ENCODE data around the gene KCNMA1.

The KCNMA1 gene

GRCh38 chr10:77267703-77268675 lies 369.6 kb downstream of the KCNMA1 start:
- DNase-seq (ENCODE audit: low read depth): no peak

- no peak for DNase-seq (ENCODE audit: low read depth)
These were observed 371.4 kb downstream of the KCNMA1 start for GRCh38 chr10:77266242-77266641.

GRCh38 chr10:77264527-77264926 lies 373.1 kb downstream of the KCNMA1 start:
- DNase-seq (ENCODE audit: low read depth): no peak

DNA sequence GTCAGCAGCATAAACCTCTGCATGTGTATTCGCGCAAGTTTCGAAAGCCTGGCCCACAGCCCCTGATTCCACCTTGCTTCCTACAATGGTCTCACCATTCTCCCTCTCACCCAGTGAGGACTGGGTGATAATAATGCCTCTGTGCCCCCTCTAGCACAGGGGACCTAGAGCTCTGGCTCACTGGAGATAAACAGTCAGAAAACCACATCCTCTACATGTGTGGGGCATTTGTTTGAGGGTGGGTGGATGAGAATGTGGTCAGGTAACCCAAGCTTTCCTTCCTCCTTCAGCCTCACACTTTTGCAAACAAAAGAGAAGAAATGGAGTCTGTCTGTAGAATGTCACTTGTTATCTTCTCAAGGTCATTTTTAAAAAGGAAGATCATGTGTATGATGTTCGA lies 373.5 kb downstream of the KCNMA1 start:
- no peak for DNase-seq (ENCODE audit: low read depth)

- no peak for DNase-seq (ENCODE audit: low read depth)
These were observed 373.9 kb downstream of the KCNMA1 start for GRCh38 chr10:77263700-77264099.

DNA sequence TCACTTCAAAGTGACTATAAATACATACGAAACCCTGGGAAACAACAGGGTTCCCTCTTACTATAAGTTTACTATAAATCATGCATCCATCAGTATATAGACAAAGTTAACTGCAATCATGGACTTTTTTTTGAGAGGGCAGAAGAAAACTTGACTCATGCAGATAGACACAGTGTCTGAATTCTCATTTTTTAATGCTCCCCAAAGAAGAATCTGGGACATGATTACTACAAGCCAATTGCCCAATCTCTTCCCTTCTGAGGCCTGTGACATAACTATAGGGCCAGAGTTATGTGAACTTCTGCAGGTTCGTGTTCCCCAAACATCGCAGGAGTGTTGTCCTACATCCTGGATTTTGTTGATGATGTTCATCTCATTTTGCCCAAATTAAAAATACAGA lies 376.5 kb downstream of the KCNMA1 start:
- no peak for DNase-seq (ENCODE audit: low read depth)

GRCh38 chr10:77259171-77259874 lies 378.3 kb downstream of the KCNMA1 start:
- no peak for DNase-seq (ENCODE audit: low read depth)

- no peak for DNase-seq (ENCODE audit: low read depth)
These were observed 381.3 kb downstream of the KCNMA1 start for GRCh38 chr10:77256346-77256745.

DNA sequence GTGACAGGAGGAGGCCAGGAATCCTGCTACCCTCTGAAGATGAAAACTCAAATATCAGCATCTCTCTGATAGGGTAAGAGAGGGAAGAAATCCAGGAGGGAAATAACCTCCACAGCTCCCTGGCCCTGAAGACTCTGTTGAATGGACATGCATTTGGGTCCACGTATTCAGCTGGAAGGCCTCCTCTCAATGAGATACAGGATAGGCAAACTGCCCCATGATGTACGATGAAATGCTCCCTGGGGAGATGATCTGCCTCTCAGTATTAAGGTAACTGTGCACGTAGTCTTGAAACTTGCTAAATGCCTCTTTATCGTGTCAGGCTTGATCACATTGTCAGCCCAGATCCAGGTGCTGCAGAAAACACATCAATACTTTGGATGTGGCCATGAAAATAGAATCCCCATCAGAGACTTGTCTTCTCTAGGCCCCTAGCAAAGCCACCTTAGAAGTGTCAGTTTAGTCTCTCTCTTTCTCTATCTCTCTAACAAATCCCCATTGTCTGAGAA lies 384.0 kb downstream of the KCNMA1 start:
- DNase-seq (ENCODE audit: low read depth): no peak

GRCh38 chr10:77253147-77253545 lies 384.5 kb downstream of the KCNMA1 start:
- no peak for DNase-seq (ENCODE audit: low read depth)

GRCh38 chr10:77252380-77253146 lies 385.0 kb downstream of the KCNMA1 start:
- no peak for DNase-seq (ENCODE audit: low read depth)

GRCh38 chr10:77251297-77252013 lies 386.2 kb downstream of the KCNMA1 start:
- DNase-seq (ENCODE audit: low read depth): no peak

- DNase-seq (ENCODE audit: low read depth): no peak
These were observed 387.6 kb downstream of the KCNMA1 start for GRCh38 chr10:77249901-77250459.

GRCh38 chr10:77248104-77248790 lies 389.4 kb downstream of the KCNMA1 start:
- no peak for DNase-seq (ENCODE audit: low read depth)

DNA sequence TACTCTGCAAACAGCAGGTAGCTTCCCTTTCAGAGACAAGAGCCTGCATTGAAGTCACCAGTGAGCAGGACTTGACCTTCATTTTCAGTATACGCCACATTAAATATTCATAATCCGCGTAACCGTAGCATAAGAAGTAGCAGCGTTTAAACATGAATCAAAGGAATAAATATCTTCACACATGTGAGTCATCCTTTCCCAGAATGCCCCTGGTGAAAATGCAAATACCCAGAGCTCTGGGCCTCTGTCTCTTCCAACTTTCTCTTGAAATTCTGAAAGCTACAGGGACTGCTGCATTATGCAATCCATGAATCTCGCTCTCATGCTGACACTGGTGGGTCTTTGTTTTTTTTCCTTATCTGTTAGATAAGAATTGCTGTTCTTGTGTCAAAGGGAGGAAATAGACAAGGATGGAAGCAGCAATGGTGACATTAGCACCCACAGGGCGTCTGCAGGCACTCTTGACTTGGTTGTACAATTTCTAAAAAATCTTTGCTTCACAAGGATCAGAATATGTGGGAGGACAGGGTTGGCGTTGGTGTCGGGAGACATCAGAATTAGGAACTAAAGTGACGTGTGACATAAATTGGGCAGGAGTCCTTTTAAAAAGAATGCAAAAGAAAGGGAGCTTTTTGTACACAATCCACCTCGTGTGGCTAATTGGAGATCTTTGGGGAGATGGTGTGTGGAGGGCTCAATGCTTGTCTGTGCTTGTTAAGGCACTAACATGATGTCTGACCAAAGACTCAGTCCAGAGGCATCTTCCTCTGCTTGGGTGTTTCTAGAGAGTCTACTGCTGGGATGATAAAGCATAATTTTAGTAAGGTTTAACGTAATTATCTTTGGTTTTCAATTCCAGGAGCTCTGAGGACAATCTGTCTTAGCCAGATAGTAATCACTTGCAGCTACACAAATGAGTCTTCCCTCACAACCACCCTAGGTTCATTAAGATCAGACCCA lies 390.3 kb downstream of the KCNMA1 start:
- no peak for DNase-seq (ENCODE audit: low read depth)

DNA sequence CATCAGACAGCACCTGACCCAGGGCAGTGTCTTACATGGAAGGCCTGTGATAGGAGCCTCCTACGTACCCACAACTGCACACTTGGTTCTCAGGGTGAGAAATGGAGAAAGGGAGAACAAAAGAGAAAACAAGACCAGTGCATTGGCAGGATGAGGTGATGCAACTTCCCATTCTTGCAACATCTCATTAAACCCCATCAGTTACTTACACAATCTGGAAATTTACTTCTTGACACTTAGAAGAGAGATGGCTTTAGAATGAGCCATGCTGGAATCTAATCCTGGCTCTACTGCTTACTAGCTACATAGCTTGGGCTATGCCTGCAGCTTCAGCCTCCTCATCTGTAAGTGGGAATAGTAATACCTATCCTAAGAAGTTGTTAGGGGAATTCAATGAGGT lies 391.7 kb downstream of the KCNMA1 start:
- no peak for DNase-seq (ENCODE audit: low read depth)

DNA sequence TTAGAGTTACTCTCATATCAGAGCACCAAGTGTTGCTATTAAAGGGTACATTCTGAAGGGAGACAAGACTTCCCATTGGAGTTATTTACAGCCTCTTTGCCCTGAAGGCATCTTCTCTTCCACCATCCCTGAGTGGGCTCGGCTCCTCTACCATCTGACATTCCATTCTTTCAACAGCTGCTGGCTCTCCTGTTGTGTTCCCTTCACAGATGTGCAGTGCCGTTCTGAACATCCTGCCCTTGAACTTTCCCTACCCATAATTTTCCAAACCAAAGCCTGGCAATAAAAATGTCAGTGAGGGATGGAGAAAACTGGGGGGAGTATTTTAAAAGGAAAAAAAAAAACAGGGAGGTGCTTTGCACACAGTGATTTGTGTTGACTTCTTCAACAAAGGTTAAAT lies 392.9 kb downstream of the KCNMA1 start:
- no peak for DNase-seq (ENCODE audit: low read depth)

GRCh38 chr10:77244286-77244685 lies 393.3 kb downstream of the KCNMA1 start:
- DNase-seq (ENCODE audit: low read depth): no peak

DNA sequence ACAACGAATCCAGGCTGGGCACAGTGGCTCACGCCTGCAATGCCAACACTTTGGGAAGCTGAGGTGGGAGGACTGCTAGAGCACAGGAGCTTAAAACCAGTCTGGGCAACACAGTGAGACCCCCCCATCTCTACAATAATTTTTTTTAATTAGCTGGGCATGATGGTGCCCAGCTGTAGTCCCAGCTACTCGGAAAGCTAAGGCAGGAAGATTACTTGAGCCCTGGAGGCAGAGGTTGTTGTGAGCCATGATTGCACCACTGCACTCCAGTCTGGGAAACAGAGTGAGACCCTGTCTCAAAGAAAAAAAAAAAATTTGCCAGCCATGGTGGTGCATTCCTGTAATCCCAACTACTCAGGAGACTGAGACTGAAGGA lies 396.3 kb downstream of the KCNMA1 start:
- no peak for DNase-seq (ENCODE audit: low read depth)

Measured in activated T-cell treated with anti-CD3 and anti-CD28 coated beads for 48 hours (primary cell).